HepG2 (cell line): ENCODE results near the gene EBPL. TPM values are rescaled to one million over a fixed set of nuclear protein-coding genes. Genes with fewer than 3 reads are reported as not detected.

Experiments
- AHR ChIP-seq: IDR thresholded peaks from 2 replicates; pipeline ENCODE4 v1.6.1; 2018; ENCODE audit warnings: missing genetic modification reagents, missing compliant biosample characterization
- CHD4 ChIP-seq: fragments of 200-600 bp; sonication (generic); IDR thresholded peaks from 2 replicates; pipeline ENCODE4 v1.7.0; 2017; ENCODE audit warnings: mild to moderate bottlenecking, low read length, borderline replicate concordance
- HMGXB4 ChIP-seq, 2 experiments: sonication (generic) in 1 of 2; formaldehyde crosslinking in 1 of 2; IDR thresholded peaks; 2 replicates each; pipeline versions ENCODE4 v1.4.0 to v1.6.1; 2018 to 2020; ENCODE audit warnings: missing genetic modification reagents in 2 of 2, borderline replicate concordance in 1 of 2, low read depth in 1 of 2, mild to moderate bottlenecking in 1 of 2, missing biosample characterization in 1 of 2
- IKZF4 ChIP-seq: sonication (generic); formaldehyde crosslinking; IDR thresholded peaks from 2 replicates; pipeline ENCODE4 v1.5.1; 2020; ENCODE audit warnings: borderline replicate concordance, mild to moderate bottlenecking, low read depth, missing genetic modification reagents; ENCODE audit errors: not compliant biosample characterization
- LCORL ChIP-seq, 2 experiments: fragments of 450-650 bp in 1 of 2; sonication (generic) in 1 of 2; formaldehyde crosslinking in 1 of 2; IDR thresholded peaks; 2 replicates each; pipeline versions ENCODE4 v1.5.0 to v1.6.1; 2017 to 2020; ENCODE audit warnings: antibody characterized with exemption in 1 of 2, missing genetic modification reagents in 1 of 2
- MAX ChIP-seq: IDR thresholded peaks from 2 replicates; pipeline ENCODE4 v1.6.1; 2012; ENCODE audit warnings: inconsistent platforms
- MXI1 ChIP-seq: IDR thresholded peaks from 3 replicates; pipeline ENCODE4 v1.6.1; 2012; ENCODE audit warnings: low read depth, low read length, inconsistent platforms, borderline replicate concordance
- SIX4 ChIP-seq: sonication (generic); formaldehyde crosslinking; IDR thresholded peaks from 2 replicates; pipeline ENCODE4 v1.4.0; 2020; ENCODE audit warnings: missing genetic modification reagents
- ZBTB40 ChIP-seq, 2 experiments: fragments of 450-650 bp in 1 of 2; sonication (generic) in 1 of 2; formaldehyde crosslinking in 1 of 2; IDR thresholded peaks; 2 replicates each; pipeline versions ENCODE4 v1.6.1 to v1.8.0; 2016 to 2022; ENCODE audit warnings: antibody characterized with exemption in 1 of 2, mild to moderate bottlenecking in 1 of 2, missing genetic modification reagents in 1 of 2
- ZGPAT ChIP-seq: IDR thresholded peaks from 2 replicates; pipeline ENCODE4 v1.6.1; 2016; ENCODE audit warnings: mild to moderate bottlenecking
- ZNF317 ChIP-seq: sonication (generic); formaldehyde crosslinking; IDR thresholded peaks from 2 replicates; pipeline ENCODE4 v1.5.0; 2020; ENCODE audit warnings: mild to moderate bottlenecking, missing genetic modification reagents
- ZNF501 ChIP-seq: sonication (generic); formaldehyde crosslinking; IDR thresholded peaks from 2 replicates; pipeline ENCODE4 v1.5.1; 2020; ENCODE audit warnings: mild to moderate bottlenecking, moderate library complexity, missing genetic modification reagents
- polyA plus RNA-seq, 8 experiments: library from polyadenylated mRNA; depleted of rRNA in 3 of 8; stranded (reverse) in 7 of 8; unstranded in 1 of 8; fragments of >200 nt; fragmentation: Illumina TruSeq in 4 of 8; extraction: Trizol in 4 of 8; gene quantifications; 2 replicates each; pipeline versions ENCODE4 v1.2.1 to v1.2.3, GENCODE V29; 2011 to 2016; ENCODE audit warnings: low read depth in 4 of 8, missing spikeins in 1 of 8, mixed read lengths in 1 of 8; ENCODE audit not compliant: insufficient read depth in 1 of 8
- total RNA-seq, 5 experiments: library from RNA; depleted of rRNA; stranded (reverse); fragments of >200 nt; fragmentation: Illumina TruSeq; extraction: Trizol; gene quantifications; 2 replicates each; pipeline ENCODE4 v1.2.3, GENCODE V29; 2016; ENCODE audit warnings: low read depth in 1 of 5
- TF ChIP-seq, protein P1 (sequence below): IDR thresholded peaks from 2 replicates; pipeline ENCODE4 v1.6.1; 2016; ENCODE audit warnings: missing compliant biosample characterization, missing genetic modification reagents, borderline replicate concordance

The EBPL gene
- total and polyA plus RNA-seq, 2 of the 13 experiments (the other 11 are each of a cell fraction or from before 2014, with no cell fraction given), result 96.5 to 152 TPM

- TF ChIP-seq ZNF317 (CRISPR knock-in tag) (no peak), ZGPAT (peak; percentile 43; the same call in 1 of the 2 replicates), LCORL (IDR thresholded peaks at IDR 0.05) (no peak), LCORL (CRISPR knock-in tag; IDR thresholded peaks at IDR 0.05) (peak; percentile 20), AHR (CRISPR knock-in tag) (0 out of 2 replicates have a peak, but pooled peaks have one; percentile 19), ZNF501 (CRISPR knock-in tag) (no peak), CHD4 (peak; percentile 55; the same call in 1 of the 2 replicates), SIX4 (no peak), MAX (peak; percentile 95), ZBTB40 (IDR thresholded peaks at IDR 0.05) (no peak), ZBTB40 (CRISPR knock-in tag; IDR thresholded peaks at IDR 0.05) (0 out of 2 replicates have a peak, but pooled peaks have one; percentile 64), HMGXB4 (CRISPR knock-in tag; IDR thresholded peaks at IDR 0.05; ENCODE audit: borderline replicate concordance in 1 of 2, low read depth in 1 of 2) (peak in 1 of 2 experiments; percentile 22; a peak in 1 of 4 replicates), MXI1 (peak; percentile 81; the same call in 1 of the 3 replicates), IKZF4 (CRISPR knock-in tag) (peak; percentile 49)
- TF ChIP-seq, protein P1, sequence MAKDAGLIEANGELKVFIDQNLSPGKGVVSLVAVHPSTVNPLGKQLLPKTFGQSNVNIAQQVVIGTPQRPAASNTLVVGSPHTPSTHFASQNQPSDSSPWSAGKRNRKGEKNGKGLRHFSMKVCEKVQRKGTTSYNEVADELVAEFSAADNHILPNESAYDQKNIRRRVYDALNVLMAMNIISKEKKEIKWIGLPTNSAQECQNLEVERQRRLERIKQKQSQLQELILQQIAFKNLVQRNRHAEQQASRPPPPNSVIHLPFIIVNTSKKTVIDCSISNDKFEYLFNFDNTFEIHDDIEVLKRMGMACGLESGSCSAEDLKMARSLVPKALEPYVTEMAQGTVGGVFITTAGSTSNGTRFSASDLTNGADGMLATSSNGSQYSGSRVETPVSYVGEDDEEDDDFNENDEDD (CRISPR knock-in tag), result no peak
Observed at GRCh38 chr13:49625392-49626079, 65.8 kb downstream of the EBPL start (continued).
